ENCODE data around the gene MYH11.

Gene MYH11
- total RNA-seq, result 0 to 0.21 reads per million in 2 donors

GRCh38 chr16:15856901-15857698 lies at the start of gene MYH11:
Gene MYH11, minus strand, starts transcription at chr16:15857028. Its CDS starts 18,776 bp downstream, at chr16:15838252.
- no peak for DNase-seq

GRCh38 chr16:15906439-15906838 lies 49.6 kb upstream of the MYH11 start:
- no peak for DNase-seq

- no peak for DNase-seq
Observed at GRCh38 chr16:15903960-15904359, 47.1 kb upstream of the MYH11 start.

GRCh38 chr16:15900901-15901500 lies 44.2 kb upstream of the MYH11 start:
- DNase-seq, result no peak

GRCh38 chr16:15900357-15900756 lies 43.5 kb upstream of the MYH11 start:
- DNase-seq, result no peak

GRCh38 chr16:15899538-15900100 lies 42.8 kb upstream of the MYH11 start:
- DNase-seq, result no peak

- no peak for DNase-seq
Observed at GRCh38 chr16:15898654-15899053, 41.8 kb upstream of the MYH11 start.

GRCh38 chr16:15897834-15898254 lies 41.0 kb upstream of the MYH11 start:
- no peak for DNase-seq

- DNase-seq, result no peak
Observed at GRCh38 chr16:15897121-15897780, 40.4 kb upstream of the MYH11 start.

- no peak for DNase-seq
Observed at GRCh38 chr16:15894571-15895374, 37.9 kb upstream of the MYH11 start.

GRCh38 chr16:15891508-15891907 lies 34.7 kb upstream of the MYH11 start:
- DNase-seq, result no peak

- peak; percentile 99 for DNase-seq
Observed at GRCh38 chr16:15888072-15888976, 31.5 kb upstream of the MYH11 start, which contains the start of gene CEP20. Gene CEP20, minus strand, starts transcription at chr16:15888603. Its CDS starts 18 bp downstream, at chr16:15888585.

- DNase-seq, result no peak
Observed at GRCh38 chr16:15887283-15887682, 30.5 kb upstream of the MYH11 start.

GRCh38 chr16:15886078-15886477 lies 29.2 kb upstream of the MYH11 start:
- DNase-seq, result no peak

GRCh38 chr16:15885560-15886001 lies 28.8 kb upstream of the MYH11 start:
- no peak for DNase-seq

GRCh38 chr16:15882563-15882962 lies 25.7 kb upstream of the MYH11 start:
- DNase-seq, result no peak

GRCh38 chr16:15881794-15882379 lies 25.1 kb upstream of the MYH11 start:
- DNase-seq, result no peak

- no peak for DNase-seq
Observed at GRCh38 chr16:15880434-15881308, 23.8 kb upstream of the MYH11 start.

- no peak for DNase-seq
Observed at GRCh38 chr16:15879255-15879811, 22.5 kb upstream of the MYH11 start.
